ENCODE data around the gene GPR68.

GPR68 gene

GRCh38 chr14:91261115-91261514 is 16.6 kb upstream of the GPR68 start:
- TF ChIP-seq SIN3A (IDR thresholded peaks at IDR 0.05; ENCODE audit: borderline replicate concordance, insufficient read depth, low read length) (no peak), FOXP2 (optimal IDR thresholded peaks at IDR 0.05; ENCODE audit: borderline replicate concordance, extremely low read depth, extremely low read length, insufficient read depth) (no peak), REST (IDR thresholded peaks at IDR 0.05; ENCODE audit: insufficient read depth in 1 of 2, low read depth in 2 of 2, low read length in 2 of 2) (no peak), POLR2AphosphoS5 (IDR thresholded peaks at IDR 0.05; ENCODE audit: low read depth, low read length) (no peak), TAF1 (IDR thresholded peaks at IDR 0.05; ENCODE audit: borderline replicate concordance, insufficient read depth, low read length) (no peak)

GRCh38 chr14:91258876-91259275 is 14.4 kb upstream of the GPR68 start:
- no peak for TF ChIP-seq SIN3A (IDR thresholded peaks at IDR 0.05; ENCODE audit: borderline replicate concordance, insufficient read depth, low read length)
- TF ChIP-seq TAF1 (IDR thresholded peaks at IDR 0.05; ENCODE audit: borderline replicate concordance, insufficient read depth, low read length) = no peak
- TF ChIP-seq POLR2AphosphoS5 (IDR thresholded peaks at IDR 0.05; ENCODE audit: low read depth, low read length) = no peak
- TF ChIP-seq FOXP2 (optimal IDR thresholded peaks at IDR 0.05; ENCODE audit: borderline replicate concordance, extremely low read depth, extremely low read length, insufficient read depth) = no peak
- no peak for TF ChIP-seq REST (IDR thresholded peaks at IDR 0.05; ENCODE audit: insufficient read depth in 1 of 2, low read depth in 2 of 2, low read length in 2 of 2)

GRCh38 chr14:91258011-91258618 is 13.6 kb upstream of the GPR68 start:
- TF ChIP-seq POLR2AphosphoS5 (IDR thresholded peaks at IDR 0.05; ENCODE audit: low read depth, low read length) (no peak), SIN3A (IDR thresholded peaks at IDR 0.05; ENCODE audit: borderline replicate concordance, insufficient read depth, low read length) (no peak), FOXP2 (optimal IDR thresholded peaks at IDR 0.05; ENCODE audit: borderline replicate concordance, extremely low read depth, extremely low read length, insufficient read depth) (no peak), TAF1 (IDR thresholded peaks at IDR 0.05; ENCODE audit: borderline replicate concordance, insufficient read depth, low read length) (no peak), REST (IDR thresholded peaks at IDR 0.05; ENCODE audit: insufficient read depth in 1 of 2, low read depth in 2 of 2, low read length in 2 of 2) (no peak)

- TF ChIP-seq FOXP2 (optimal IDR thresholded peaks at IDR 0.05; ENCODE audit: borderline replicate concordance, extremely low read depth, extremely low read length, insufficient read depth) (no peak), SIN3A (IDR thresholded peaks at IDR 0.05; ENCODE audit: borderline replicate concordance, insufficient read depth, low read length) (no peak), REST (IDR thresholded peaks at IDR 0.05; ENCODE audit: insufficient read depth in 1 of 2, low read depth in 2 of 2, low read length in 2 of 2) (no peak), TAF1 (IDR thresholded peaks at IDR 0.05; ENCODE audit: borderline replicate concordance, insufficient read depth, low read length) (no peak), POLR2AphosphoS5 (IDR thresholded peaks at IDR 0.05; ENCODE audit: low read depth, low read length) (no peak)
Observed at GRCh38 chr14:91257328-91258010, 13.0 kb upstream of the GPR68 start.

Data from PFSK-1 (cell line).